HuH-7.5 (cell line): ENCODE results near the gene PIP5K1B.
"Not testable (repeated sequence)": the region's sequence is repeated elsewhere in the genome, so short reads cannot be mapped to it uniquely, and the experiment has no call there.

Source experiments
- DNase-seq: peaks from one replicate; pipeline ENCODE4 v3.0.0; 2011; ENCODE audit warnings: low spot score

Gene PIP5K1B, protein sequence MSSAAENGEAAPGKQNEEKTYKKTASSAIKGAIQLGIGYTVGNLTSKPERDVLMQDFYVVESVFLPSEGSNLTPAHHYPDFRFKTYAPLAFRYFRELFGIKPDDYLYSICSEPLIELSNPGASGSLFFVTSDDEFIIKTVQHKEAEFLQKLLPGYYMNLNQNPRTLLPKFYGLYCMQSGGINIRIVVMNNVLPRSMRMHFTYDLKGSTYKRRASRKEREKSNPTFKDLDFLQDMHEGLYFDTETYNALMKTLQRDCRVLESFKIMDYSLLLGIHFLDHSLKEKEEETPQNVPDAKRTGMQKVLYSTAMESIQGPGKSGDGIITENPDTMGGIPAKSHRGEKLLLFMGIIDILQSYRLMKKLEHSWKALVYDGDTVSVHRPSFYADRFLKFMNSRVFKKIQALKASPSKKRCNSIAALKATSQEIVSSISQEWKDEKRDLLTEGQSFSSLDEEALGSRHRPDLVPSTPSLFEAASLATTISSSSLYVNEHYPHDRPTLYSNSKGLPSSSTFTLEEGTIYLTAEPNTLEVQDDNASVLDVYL

DNA sequence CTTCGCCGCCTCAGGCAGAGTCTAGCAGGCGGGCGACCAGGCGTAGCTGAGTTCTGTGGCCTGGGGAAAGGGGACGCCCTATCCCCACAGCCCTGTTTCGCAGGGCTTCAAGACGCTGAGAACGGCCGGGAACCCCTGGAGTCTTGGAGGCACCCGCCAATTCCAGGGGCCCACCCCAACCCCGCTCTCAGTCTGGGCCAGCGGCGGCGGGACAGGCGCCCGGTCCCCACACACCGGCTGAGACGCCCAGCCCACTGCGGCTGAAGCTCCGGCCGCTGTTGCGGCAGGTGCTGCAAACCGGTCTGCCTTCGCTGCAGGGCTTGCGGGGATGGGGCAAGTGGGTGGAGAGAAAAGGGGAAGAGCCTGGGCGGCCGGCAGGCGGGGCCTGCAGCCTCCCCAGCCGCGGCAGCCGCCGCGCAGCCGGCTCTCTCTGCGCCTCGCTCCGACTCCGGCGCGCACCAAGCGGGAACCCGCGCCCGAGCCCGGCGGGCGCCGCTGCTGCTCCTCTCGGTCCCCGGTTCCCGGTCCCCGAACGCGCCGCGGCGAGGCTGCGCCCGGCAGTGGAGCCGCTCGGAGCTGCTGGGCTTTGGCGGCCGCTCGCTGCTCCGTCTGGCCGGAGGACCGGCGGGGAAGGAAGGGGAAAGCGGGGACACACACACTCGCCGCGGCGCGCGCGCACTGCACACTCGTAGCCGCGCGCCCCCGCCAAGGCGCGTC is at the start of gene PIP5K1B:
TSS of gene PIP5K1B (plus strand) at position 427 of the 717 bp plus-strand sequence. CDS start 117,375 bp downstream, outside the sequence.
- DNase-seq: peak; percentile 83

DNA sequence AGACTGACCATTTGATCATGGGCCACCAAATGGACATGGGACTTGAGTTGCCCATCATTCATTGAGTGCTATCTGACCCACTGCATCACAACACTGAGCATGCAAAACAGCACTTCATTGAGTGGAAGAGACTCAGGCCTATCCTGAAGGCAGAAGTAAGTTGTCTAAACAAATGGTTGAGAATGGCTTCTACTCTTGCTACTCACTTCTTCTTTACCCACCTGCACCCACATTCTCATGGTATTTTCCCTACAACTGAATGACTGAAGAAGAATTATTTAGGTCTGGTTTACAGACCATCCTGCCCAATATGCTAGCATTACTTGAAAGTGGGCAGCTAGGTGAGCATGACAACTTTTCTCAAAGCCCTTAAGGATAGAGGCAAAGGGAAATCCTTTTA is 41.0 kb upstream of the PIP5K1B start:
- no peak for DNase-seq

DNA sequence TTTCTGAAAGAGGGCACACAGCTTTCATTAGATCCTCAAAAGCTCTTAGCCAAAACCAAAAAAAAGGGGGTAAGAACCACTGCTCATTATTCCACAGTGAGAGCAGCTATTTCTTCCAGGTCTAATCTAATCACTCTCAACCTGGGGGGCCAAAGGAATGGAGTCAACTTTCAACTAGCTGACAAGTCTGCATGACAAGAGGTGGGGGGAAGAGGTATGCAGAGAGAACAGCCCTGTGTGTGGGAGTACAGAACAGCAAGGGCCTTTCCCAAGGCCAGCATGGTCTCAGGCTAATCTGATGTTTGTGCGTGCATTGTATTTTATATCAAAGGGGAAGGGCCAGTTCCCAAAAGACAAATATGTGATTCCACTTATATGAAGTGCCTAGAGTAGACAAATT is 36.9 kb upstream of the PIP5K1B start:
- no peak for DNase-seq

DNA sequence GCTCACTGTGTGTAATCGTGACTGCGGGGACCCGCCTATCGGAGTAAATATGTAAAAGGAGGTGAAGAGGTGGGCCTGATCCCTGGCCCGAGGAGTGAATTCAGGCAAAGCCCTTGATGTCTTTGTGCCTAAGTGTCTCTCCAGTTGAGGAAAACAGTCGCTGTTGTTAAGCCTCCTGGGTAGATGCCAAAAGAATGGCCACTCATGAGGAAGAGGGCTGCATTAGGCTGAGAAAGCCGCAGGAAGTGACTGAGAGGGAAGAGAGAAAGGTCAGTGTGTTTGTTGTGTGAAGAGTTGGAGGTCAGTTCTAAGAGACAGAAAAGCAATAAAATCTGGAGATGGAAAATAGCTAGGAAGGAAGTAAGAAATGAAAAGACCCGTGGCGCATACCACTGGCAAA is 35.8 kb upstream of the PIP5K1B start:
- DNase-seq: no peak

DNA sequence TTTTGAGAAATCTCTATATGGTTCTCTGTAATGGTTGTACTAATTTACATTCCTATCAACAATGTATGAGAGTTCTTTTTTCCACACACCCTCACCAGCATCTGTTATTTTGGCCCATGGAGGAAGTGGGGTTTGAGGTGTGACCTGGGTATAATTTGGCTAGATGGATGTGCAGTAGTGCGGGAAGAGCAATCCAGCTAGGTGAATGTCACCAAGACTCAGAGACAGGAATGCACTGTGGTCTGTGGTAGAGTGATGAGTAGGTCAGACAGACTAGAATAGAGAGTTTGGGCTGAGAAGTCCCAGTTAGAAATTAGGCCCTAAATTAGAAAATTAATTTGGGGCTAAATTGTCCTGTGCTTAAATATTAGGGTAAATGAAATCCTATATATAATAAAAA is 32.8 kb upstream of the PIP5K1B start:
- no peak for DNase-seq

DNA sequence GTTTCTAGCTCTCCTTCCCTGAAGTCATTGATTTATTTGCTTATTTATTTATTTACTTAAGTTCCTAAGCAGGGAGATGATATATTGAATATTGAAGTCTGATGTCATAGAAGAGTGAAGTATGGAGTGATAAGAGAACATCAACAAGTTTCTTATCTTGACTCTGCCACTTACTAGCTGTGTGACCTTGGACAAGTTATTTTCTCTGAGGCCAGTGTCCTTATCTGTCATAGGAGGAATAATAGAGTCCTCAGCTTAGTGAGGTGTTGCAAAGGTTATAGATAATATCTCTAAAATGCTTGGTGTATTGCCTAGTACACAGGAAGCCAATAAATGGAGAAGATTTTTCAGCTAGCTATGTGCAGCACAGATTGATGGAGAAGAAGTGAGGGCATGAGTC is 32.4 kb upstream of the PIP5K1B start:
- DNase-seq: no peak

DNA sequence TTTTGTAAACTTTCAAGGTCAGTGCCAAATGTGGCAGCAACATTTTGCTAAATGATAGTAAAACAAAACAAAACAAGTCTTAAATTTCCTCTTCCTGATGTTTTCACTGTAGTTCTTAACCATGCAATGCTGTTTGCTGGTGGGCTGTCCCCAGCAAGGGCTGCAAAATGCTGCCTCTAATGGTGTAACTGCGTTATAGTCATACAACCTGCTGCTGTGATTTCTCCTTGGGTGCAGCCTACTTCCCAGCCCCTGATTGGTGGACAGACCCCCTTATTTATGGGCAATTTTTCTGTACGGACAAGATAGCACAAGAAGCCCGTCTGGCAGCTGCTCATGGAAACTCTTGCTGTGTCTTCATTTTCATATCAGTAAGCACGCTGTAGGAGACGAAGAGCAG is 26.6 kb upstream of the PIP5K1B start:
- DNase-seq: peak; percentile 24

DNA sequence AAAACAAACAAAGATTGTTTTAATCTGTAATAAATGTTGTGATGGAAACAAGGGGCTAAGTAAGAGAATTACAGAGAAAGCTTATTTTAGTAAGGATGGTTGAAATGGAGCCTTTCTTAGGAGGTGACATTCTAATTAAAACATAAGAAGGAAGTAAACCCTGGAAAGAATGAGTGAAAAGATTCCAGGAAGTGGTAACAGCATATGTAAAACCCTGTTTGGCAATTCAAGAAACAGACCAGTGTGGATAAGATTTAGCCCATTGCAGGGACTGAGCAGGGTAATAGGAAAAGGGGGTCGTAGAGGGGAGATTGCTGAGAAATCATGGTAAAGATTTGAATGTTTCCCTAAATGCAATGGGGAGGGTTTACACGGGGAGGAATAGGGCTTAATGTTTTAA is 21.6 kb upstream of the PIP5K1B start:
- no peak for DNase-seq

DNA sequence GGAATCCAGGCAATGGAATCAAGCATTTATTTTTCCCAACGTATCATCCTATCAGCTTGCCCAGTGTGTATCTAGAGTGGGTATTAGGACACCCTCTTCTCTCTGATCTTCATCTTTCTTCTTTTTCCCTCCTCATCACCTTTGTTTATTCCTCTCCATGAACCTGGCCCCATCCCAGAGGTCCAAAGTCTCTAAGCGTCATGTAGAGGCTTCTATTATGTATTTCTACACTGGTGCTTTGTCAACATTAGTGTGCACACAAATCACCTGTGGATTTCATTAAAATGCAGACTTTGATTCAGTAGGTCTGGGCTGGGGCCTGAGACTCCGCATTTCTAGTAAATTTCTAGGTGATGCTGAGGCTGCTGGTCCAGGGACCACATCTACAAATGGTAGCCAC is 19.8 kb upstream of the PIP5K1B start:
- no peak for DNase-seq

DNA sequence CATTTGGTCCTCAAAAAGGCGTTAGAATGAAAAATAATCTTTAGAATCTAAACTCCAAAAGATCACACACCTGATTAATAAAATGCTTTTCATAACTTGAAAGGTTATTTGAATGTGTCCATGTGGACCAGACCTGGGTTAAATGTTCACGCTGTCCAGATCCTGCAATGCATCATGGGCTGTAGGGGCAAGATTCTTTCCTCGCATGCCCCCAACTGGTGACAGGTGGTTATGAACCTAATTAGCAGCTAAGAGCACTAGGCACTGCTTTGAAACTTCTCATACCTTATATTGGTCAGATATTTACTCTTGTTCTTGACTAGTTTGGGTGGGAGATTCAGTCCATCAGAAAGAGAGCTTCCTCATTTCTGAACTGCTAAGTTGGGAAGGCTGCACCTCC is 19.3 kb upstream of the PIP5K1B start:
- no peak for DNase-seq

DNA sequence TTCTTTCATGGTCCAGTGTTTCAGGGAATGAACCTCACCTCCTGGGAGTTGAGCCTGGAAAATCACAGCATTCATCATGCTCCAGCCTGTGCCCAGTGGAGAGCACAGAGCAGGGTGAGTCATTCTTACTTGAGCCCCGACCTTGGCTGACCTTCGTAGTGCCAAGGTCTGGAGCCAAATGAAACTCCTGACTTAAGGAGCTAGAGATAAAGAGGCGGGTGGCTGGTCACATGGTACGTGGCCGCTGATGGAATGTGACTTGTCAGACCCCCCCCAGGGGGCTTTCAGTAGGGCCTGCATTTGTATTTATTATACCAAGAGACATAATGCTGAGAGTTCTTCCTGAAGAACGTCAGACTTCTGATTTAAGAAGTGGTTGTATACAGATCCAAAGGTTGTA is 15.0 kb upstream of the PIP5K1B start:
- no peak for DNase-seq

DNA sequence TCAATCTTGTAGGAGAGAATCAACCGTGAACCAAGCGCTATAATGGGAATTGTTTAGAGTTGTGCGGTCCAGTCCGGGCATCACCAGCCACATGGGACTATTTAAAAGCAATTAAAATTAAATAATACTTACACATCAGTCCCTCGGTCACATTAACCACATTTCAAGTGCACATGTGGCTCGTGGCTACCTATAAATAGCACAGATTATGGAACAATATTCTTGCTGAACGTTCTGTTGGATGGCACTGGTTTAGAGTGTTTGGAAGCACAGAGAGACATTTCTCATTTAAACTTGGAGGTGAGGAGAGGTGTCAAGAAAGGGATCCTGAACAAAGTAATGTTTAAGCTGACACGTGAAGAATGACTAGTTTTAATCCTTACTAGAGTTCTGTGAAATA is 12.5 kb upstream of the PIP5K1B start:
- DNase-seq: no peak

DNA sequence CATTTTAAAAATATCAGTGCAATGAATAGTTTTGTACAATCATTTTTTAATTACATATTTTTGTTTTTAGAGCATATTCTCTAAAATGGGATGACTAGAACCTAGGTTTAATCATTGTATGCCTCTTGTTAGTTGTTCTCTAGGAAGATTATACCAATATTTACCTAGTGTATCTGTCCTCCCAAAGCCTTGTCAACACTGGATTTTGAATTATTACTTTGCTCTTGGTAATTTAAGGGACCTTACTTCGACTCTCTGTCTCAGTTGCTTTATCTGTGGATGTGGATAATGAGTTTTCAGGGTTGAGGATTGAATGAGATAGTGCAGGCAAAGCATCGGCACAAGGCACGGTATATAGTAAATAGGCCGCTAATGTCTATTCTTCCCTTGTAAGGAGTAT is 10.9 kb upstream of the PIP5K1B start:
- no peak for DNase-seq

DNA sequence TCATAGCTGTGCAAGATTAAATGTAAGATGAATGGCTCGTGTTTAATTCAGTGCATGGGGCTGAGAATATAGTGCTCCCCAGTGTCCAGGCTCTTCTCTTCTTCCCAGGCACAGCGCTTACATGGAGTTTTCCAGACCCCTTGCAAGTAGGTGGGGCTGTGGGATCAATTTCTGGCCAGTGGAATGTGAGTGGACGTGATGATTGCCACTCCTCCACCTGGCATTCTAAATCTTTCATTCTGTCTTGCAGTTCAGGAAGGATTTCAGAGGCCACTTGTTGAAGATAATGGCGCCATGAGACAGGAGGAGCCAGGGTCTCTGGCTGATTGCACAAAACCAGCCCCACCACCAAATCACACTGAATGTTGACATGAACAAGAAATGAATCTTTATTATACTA is 7.2 kb upstream of the PIP5K1B start:
- DNase-seq: no peak

DNA sequence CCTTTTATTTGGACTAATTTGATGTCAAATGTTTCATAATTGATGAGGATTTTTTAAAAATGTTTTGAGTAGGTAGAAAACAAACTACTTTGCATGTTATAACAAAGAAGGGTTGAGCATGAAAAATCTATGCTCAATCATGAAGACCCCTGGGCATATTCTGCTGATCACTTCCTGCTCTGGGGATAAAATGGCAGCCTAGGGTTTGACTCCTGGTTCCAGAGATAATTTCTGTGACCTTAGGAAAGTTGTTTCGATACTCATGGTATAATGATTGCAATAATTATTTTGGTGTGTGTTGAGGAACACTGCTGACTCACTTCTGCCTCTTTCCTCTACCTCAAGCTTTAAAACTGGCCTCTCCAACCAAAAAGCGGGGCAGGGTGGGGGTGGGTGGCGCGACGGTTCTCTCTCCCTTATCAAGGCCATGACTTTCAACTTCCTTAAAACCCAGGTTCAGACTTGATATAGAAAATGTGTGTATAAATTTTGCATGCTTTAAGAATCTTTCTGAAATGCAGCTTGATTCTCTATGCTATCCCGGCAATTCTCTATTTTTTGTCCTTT is 6.0 kb upstream of the PIP5K1B start:
- no peak for DNase-seq

DNA sequence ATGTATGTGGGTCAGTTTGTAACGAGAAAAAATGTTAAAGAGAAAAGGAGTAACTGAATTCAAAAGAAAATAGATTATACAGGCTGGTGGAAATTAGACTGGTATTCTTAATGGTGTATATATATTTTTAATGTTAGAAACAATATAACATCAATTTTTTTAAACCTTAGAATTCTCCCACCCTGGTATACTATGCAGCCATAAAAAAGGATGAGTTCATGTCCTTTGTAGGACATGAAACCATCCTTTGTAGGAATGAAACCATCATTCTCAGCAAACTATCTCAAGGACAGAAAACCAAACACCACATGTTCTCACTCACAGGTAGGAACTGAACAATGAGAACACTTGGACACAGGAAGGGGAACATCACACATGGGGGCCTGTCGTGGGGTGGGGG is 5.4 kb upstream of the PIP5K1B start:
- not testable (repeated sequence) for DNase-seq

DNA sequence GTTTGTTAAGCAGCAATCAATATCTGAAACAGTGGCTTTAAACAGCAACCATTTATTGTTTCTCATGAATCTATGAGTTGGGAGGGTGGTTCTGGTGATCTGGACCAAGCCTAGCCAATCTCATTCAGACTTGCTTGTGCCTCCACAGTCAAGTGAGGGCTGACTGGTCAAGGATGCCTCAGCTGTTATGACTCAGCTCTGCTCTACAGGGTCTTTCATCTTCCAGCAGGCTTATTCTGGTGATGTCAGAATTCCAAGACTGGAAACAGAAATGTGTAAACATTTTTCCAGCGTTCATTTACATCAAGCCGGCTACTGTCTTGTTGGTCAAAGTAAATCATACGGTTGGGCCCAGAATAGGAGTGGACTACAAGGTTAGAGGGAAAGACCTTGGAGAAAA is 2.5 kb upstream of the PIP5K1B start:
- DNase-seq: no peak

DNA sequence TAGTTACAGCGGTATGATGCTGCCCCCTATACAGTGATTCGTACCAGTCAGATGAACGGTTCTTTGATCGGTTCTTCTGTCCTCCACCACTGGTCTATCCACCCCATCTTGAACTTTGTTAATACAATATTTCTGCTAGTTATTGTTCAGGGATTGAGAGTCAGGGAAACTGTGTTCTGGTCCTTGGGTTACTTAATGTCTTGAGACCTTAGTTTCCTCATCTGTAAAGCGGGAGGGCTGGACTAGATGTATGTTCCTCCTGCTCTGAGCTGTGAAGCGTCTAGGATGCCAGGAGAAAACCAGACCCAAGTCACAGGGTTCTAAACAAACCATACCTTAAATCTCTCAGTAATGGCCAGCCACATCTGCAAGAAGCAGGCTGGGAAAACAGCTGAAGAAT is 1.4 kb upstream of the PIP5K1B start:
- DNase-seq: no peak

DNA sequence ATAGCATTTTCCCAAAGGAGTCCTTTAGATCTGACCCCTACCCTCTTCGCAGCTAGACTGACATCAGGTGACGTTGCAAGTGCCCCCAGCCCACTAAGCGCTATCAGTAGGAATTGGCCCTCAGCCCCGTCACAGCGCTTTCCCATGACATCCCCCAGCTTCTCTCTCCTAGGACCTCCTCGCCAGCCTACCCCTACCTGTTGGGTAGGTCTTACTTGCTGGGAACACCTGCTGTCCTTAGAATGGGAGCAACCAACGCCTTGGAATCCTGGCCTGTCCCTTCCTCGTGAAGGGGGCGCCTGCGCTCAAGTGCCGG is 584 bp upstream of the PIP5K1B start:
- DNase-seq: peak; percentile 28

DNA sequence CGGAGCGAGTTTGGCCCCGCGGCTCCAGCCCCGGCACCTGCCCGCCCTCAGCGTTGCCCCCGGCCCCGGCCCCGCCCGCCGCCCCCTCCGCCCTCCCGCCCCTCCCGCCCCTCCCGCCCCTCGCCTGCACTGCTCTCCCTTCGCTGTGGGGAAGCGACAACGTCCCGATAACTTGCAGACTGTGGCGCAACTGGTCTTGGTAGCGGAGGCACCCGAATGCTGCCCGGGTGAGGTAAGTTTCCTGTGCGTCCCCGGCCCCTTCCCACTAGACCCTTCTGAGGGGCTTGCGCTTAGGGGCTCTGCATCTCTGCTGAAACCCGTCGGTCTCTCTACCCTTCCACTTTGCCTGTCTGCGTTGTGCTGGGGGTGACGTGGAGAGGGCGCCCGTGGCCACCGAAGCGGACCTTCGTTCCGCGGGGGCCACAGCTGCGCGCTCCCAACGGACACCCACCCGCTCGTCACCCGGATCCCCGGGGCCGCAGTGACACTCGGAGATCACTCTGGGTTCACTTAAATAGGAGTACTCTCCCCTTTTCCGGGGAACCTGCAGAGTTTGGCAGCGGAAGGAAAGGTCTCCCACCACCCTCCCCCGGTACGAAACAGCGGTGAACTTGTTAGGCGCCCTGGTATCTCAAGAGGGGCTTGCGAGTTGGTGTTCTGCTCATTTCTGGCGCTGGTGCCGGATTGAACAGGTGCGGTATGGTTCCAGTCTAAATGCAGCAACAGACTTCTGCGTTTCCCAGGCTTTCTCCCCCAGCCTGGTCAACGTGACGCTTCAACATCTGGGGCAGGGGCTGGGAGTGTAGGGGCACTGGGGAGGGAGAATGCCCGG is 707 bp downstream of the PIP5K1B start:
- DNase-seq: peak; percentile 43

DNA sequence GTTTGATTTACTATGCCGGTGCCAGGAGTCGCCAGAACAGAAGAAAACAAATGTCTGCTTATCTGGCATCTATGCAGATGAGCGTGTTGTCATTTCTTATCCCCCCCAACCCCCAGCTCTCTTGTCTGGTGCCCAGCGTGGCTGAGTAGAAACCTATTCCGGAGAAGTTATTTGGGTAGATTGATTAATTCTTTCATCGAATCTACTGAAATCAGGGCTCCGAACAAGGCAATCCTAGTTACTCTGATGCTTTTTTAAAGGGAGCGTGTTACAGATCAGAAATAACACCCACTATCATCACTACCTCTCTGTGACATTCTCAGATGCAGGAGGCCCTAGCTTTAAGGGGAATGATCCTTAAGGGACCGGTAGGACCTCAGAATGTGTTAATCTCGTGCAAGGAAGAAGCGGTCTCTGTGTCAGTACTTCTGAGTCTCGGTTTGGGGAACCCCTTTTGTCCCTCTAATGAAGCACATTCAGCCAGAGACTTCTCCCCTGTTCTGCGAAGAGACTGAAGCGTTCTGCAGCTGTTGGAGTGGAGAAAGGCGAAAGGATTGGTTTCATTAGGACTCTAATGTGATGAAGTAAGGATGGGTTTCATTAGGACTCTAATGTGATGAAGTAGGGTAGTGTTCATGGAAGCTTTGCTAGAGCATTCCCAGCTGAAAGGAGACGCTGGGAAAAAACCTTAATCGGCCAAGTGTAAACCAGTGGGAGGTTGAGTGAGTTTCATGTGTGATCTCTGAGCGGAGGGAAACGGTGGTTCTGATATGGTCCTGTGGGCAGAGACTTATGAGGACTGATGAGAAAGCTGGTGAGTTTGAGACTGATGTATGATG is 1.5 kb downstream of the PIP5K1B start:
- DNase-seq: no peak
